Natural killer cell (primary cell): ENCODE measurements around the gene SPATA24. TPM values are rescaled to one million over a fixed set of nuclear protein-coding genes. Genes with fewer than 3 reads are reported as not detected.
A peak's percentile ranks its signal among the peaks of the same experiment; 100 is the strongest.

Source experiments
- ATAC-seq, 3 donors: fragments of 150-1000 bp in 2 of 3; fragments of 200-7000 bp in 1 of 3; cut with Tn5 transposase; 1 replicate in 1 of 3; 2 replicates in 2 of 3; pipeline ENCODE4 v1.10.0; 2021; ENCODE audit warnings: mild to moderate bottlenecking in 2 of 3, moderate library complexity in 2 of 3
- DNase-seq, 2 donors: peaks; one replicate each; pipeline versions ENCODE4 v3.0.0 to v3.0.0-alpha.2; 2013 to 2021; ENCODE audit warnings: mixed read lengths in 1 of 2
- H3K27ac ChIP-seq: one replicate; pipeline ENCODE4 v1.5.1; 2013; ENCODE audit warnings: mild to moderate bottlenecking, low read length
- H3K27me3 ChIP-seq: one replicate; pipeline ENCODE4 v1.6.1; 2013; ENCODE audit warnings: low read length; ENCODE audit not compliant: control insufficient read depth, insufficient read depth
- H3K36me3 ChIP-seq: one replicate; pipeline ENCODE4 v1.6.1; 2013; ENCODE audit warnings: low read length; ENCODE audit not compliant: control insufficient read depth, insufficient read depth
- H3K4me1 ChIP-seq: one replicate; pipeline ENCODE4 v1.6.1; 2013; ENCODE audit warnings: low read length; ENCODE audit not compliant: control insufficient read depth, insufficient read depth
- H3K4me3 ChIP-seq: one replicate; pipeline ENCODE4 v1.5.1; 2013; ENCODE audit warnings: low read length
- H3K9me3 ChIP-seq: one replicate; pipeline ENCODE4 v1.6.1; 2013; ENCODE audit warnings: low read length; ENCODE audit not compliant: control insufficient read depth, insufficient read depth
- H3K27ac Mint-ChIP-seq, 2 donors: one replicate each; pipeline ENCODE4 v1.8.0; 2022; ENCODE audit warnings: mild to moderate bottlenecking in 2 of 2, mixed read lengths in 2 of 2, moderate library complexity in 1 of 2
- H3K27me3 Mint-ChIP-seq, 2 donors: one replicate each; pipeline ENCODE4 v1.8.0; 2022; ENCODE audit warnings: low read depth in 2 of 2, mixed read lengths in 2 of 2
- H3K36me3 Mint-ChIP-seq: one replicate; pipeline ENCODE4 v1.8.0; 2022; ENCODE audit warnings: mixed read lengths
- H3K4me1 Mint-ChIP-seq, 2 donors: one replicate each; pipeline ENCODE4 v1.8.0; 2022; ENCODE audit warnings: mixed read lengths in 2 of 2
- H3K4me3 Mint-ChIP-seq: one replicate; pipeline ENCODE4 v1.8.0; 2022; ENCODE audit warnings: mild to moderate bottlenecking, moderate library complexity, mixed read lengths
- H3K9me3 Mint-ChIP-seq, 2 donors: one replicate each; pipeline ENCODE4 v1.8.0; 2022; ENCODE audit warnings: mixed read lengths in 2 of 2
- CTCF ChIP-seq: fragments of 200-600 bp; IDR thresholded peaks from one replicate; pipeline ENCODE4 v1.8.0; 2022; ENCODE audit warnings: antibody characterized with exemption
- WGBS: methylation state at CpG from one replicate; pipeline ENCODE4 v1.1.7; 2013; ENCODE audit warnings: missing lambda C conversion rate; ENCODE audit not compliant: insufficient coverage; 5-methylcytosine and 5-hydroxymethylcytosine counted together
- intact Hi-C: fragments of 100-400 bp; cut with micrococcal nuclease; formaldehyde crosslinking; loops from one replicate; pipeline ENCODE4 v1.14.2; 2022
- total RNA-seq, 4 donors: library from RNA; stranded (reverse); fragments of 120-200 nt in 1 of 4; gene quantifications; one replicate each; pipeline versions ENCODE4 v1.2.3 to v1.2.4, GENCODE V29; 2013 to 2022

SPATA24 gene
- total RNA-seq, 3 donors from 2014 or later (not counting 1 experiment from before 2014, with no cell fraction given): 1.6 to 2.9 (median 2.7) TPM

GRCh38 chr5:139397921-139398320, 6.0 kb downstream of the SPATA24 start:
- H3K4me3 Mint-ChIP-seq: no peak overlapping the region
- H3K9me3 Mint-ChIP-seq: no peaks in the 10 kb centered on the region
- Histone ChIP-seq H3K9me3 (no peaks in the 10 kb centered on the region), H3K27ac (no peak overlapping the region), H3K36me3 (no peaks in the 10 kb centered on the region), H3K4me3 (no peak overlapping the region), H3K4me1 (peaks cover 23% of the 10 kb centered on the region), H3K27me3 (no peaks in the 10 kb centered on the region)
- peaks cover 16 to 17% of the 10 kb centered on the region in 2 donors for H3K4me1 Mint-ChIP-seq
- TF ChIP-seq CTCF: no peak
- intact Hi-C loops: no loop called here
- no peak overlapping the region for H3K27ac Mint-ChIP-seq
- H3K27me3 Mint-ChIP-seq: no peaks in the 10 kb centered on the region
- 81% methylated on average over 6 of the region's 6 CpGs for WGBS
- no peaks in the 10 kb centered on the region for H3K36me3 Mint-ChIP-seq
- DNase-seq (no peak), ATAC-seq (no peak)

GRCh38 chr5:139396691-139397090, 7.2 kb downstream of the SPATA24 start:
- ATAC-seq (no peak), DNase-seq (no peak)
- WGBS: 98% methylated on average over 7 of the region's 8 CpGs
- Mint-ChIP-seq H3K27ac (no peak overlapping the region), H3K4me3 (peak overlapping the region; percentile 28), H3K9me3 (no peaks in the 10 kb centered on the region), H3K4me1 (peaks cover 18 to 21% of the 10 kb centered on the region in 2 donors), H3K36me3 (no peaks in the 10 kb centered on the region), H3K27me3 (no peaks in the 10 kb centered on the region)
- Histone ChIP-seq H3K27me3 (no peaks in the 10 kb centered on the region), H3K4me3 (no peak overlapping the region), H3K9me3 (no peaks in the 10 kb centered on the region), H3K27ac (no peak overlapping the region), H3K4me1 (peaks cover 29% of the 10 kb centered on the region), H3K36me3 (no peaks in the 10 kb centered on the region)
- TF ChIP-seq CTCF: no peak
- intact Hi-C loops: no loop called here

- ATAC-seq (no peak), DNase-seq (no peak)
- H3K36me3 Mint-ChIP-seq: no peaks in the 10 kb centered on the region
- peak overlapping the region; percentile 25 for H3K4me3 Mint-ChIP-seq
- intact Hi-C loops: no loop called here
- TF ChIP-seq CTCF: no peak
- no peak overlapping the region for H3K27ac Mint-ChIP-seq
- WGBS: 88% methylated on average over 6 of the region's 8 CpGs
- Histone ChIP-seq H3K36me3 (no peaks in the 10 kb centered on the region), H3K27me3 (no peaks in the 10 kb centered on the region), H3K27ac (no peak overlapping the region), H3K9me3 (no peaks in the 10 kb centered on the region), H3K4me3 (no peak overlapping the region), H3K4me1 (peaks cover 36% of the 10 kb centered on the region)
- no peaks in the 10 kb centered on the region for H3K9me3 Mint-ChIP-seq
- H3K4me1 Mint-ChIP-seq: peaks cover 25 to 27% of the 10 kb centered on the region in 2 donors
- H3K27me3 Mint-ChIP-seq: no peaks in the 10 kb centered on the region
Observed at GRCh38 chr5:139395844-139396640, 7.8 kb downstream of the SPATA24 start.
